Measurements from ENCODE around the gene RFX5. TPM values are rescaled to one million over a fixed set of nuclear protein-coding genes. Genes with fewer than 3 reads are reported as not detected.

Gene RFX5
- total RNA-seq, 1 donor from 2014 or later = 29.2 TPM

Other genes starting within 250 kb of the RFX5 start
- gene SEMA6C, start 200.6 kb downstream of the RFX5 start, total RNA-seq = 4.8 TPM
- gene TNFAIP8L2, start 190.6 kb downstream of the RFX5 start, total RNA-seq = 8.0 TPM
- gene LYSMD1, start 181.3 kb downstream of the RFX5 start, total RNA-seq = 5.3 TPM
- gene SCNM1, start 181.1 kb downstream of the RFX5 start, total RNA-seq = 32.7 TPM
- not detected for gene TMOD4, start 171.3 kb downstream of the RFX5 start, total RNA-seq
- 34.6 TPM for gene VPS72, start 157.1 kb downstream of the RFX5 start, total RNA-seq
- gene PIP5K1A, start 148.7 kb downstream of the RFX5 start, total RNA-seq = 52.2 TPM
- gene PSMD4, start 92.5 kb downstream of the RFX5 start, total RNA-seq = 142 TPM
- 16.2 TPM for gene ZNF687, start 65.0 kb downstream of the RFX5 start, total RNA-seq
- 84.4 TPM for gene PI4KB, start 19.8 kb downstream of the RFX5 start, total RNA-seq
- 63.0 TPM for gene SELENBP1, start 25.5 kb upstream of the RFX5 start, total RNA-seq
- 229 TPM for gene PSMB4, start 52.3 kb upstream of the RFX5 start, total RNA-seq
- gene POGZ, start 112.2 kb upstream of the RFX5 start, total RNA-seq = 52.2 TPM
- 0.13 TPM for gene CGN, start 164.1 kb upstream of the RFX5 start, total RNA-seq
- 6.6 TPM for gene TUFT1, start 193.1 kb upstream of the RFX5 start, total RNA-seq

All from mesenteric fat pad (tissue), 1 donor.